HG02678 (cell line): ENCODE data around the gene TSPAN31.
"Not testable (repeated sequence)": the region's sequence is repeated elsewhere in the genome, so short reads cannot be mapped to it uniquely, and the experiment has no call there.

ENCODE experiments used
- ATAC-seq: cut with Tn5 transposase; IDR thresholded peaks from one replicate; pipeline ENCODE4 v1.9.1; 2021; ENCODE audit warnings: mild to moderate bottlenecking, moderate library complexity; ENCODE audit not compliant: unreplicated experiment

The TSPAN31 gene

GRCh38 chr12:57721846-57722608 lies 22.8 kb upstream of the TSPAN31 start:
- ATAC-seq = not testable (repeated sequence)

- no peak for ATAC-seq
Observed at GRCh38 chr12:57722716-57723629, 21.9 kb upstream of the TSPAN31 start.

- no peak for ATAC-seq
Observed at GRCh38 chr12:57723630-57723962, 21.2 kb upstream of the TSPAN31 start.

GRCh38 chr12:57724003-57724935 lies 20.6 kb upstream of the TSPAN31 start:
- ATAC-seq = no peak

GRCh38 chr12:57724936-57725740 lies 19.7 kb upstream of the TSPAN31 start:
- no peak for ATAC-seq

- ATAC-seq = no peak
Observed at GRCh38 chr12:57725851-57726150, 19.0 kb upstream of the TSPAN31 start.

- no peak for ATAC-seq
Observed at GRCh38 chr12:57726151-57726883, 18.5 kb upstream of the TSPAN31 start.

- no peak for ATAC-seq
Observed at GRCh38 chr12:57726884-57727757, 17.7 kb upstream of the TSPAN31 start.

- ATAC-seq = no peak
Observed at GRCh38 chr12:57727758-57728395, 17.0 kb upstream of the TSPAN31 start.

GRCh38 chr12:57729321-57729844 lies 15.5 kb upstream of the TSPAN31 start:
- no peak for ATAC-seq

GRCh38 chr12:57730336-57731067 lies 14.3 kb upstream of the TSPAN31 start:
- no peak for ATAC-seq

GRCh38 chr12:57731411-57732080 lies 13.3 kb upstream of the TSPAN31 start:
- ATAC-seq = no peak

GRCh38 chr12:57732270-57732669 lies 12.6 kb upstream of the TSPAN31 start:
- ATAC-seq = no peak

- no peak for ATAC-seq
Observed at GRCh38 chr12:57732726-57733593, 11.9 kb upstream of the TSPAN31 start.

GRCh38 chr12:57733928-57734327 lies 10.9 kb upstream of the TSPAN31 start:
- ATAC-seq = no peak

- no peak for ATAC-seq
Observed at GRCh38 chr12:57734591-57734990, 10.2 kb upstream of the TSPAN31 start.
